Omental fat pad (tissue), 4 donors: ENCODE measurements around the gene TXNDC15. TPM values are rescaled to one million over a fixed set of nuclear protein-coding genes. Genes with fewer than 3 reads are reported as not detected.
"Not testable (repeated sequence)": the region's sequence is repeated elsewhere in the genome, so short reads cannot be mapped to it uniquely, and the experiment has no call there.

Experiments used
- ATAC-seq: fragments of 150-250 bp; one replicate; pipeline ENCODE4 v1.9.1; 2016; ENCODE audit warnings: mild to moderate bottlenecking, moderate library complexity; ENCODE audit not compliant: low FRiP score
- DNase-seq: peaks from one replicate; pipeline ENCODE4 v3.0.0-alpha.2; 2019; ENCODE audit warnings: low spot score
- CTCF ChIP-seq, 3 donors: fragments of 450-650 bp; IDR thresholded peaks; one replicate each; pipeline ENCODE4 v1.5.1; 2016 to 2017; ENCODE audit warnings: antibody characterized with exemption in 3 of 3, mild to moderate bottlenecking in 3 of 3, moderate library complexity in 2 of 3
- total RNA-seq, 4 donors: library from RNA; depleted of rRNA; stranded (reverse); fragments of >200 nt; gene quantifications; one replicate each; pipeline ENCODE4 v1.1.0, GENCODE V29; 2016

The TXNDC15 gene
- total RNA-seq, 4 donors from 2014 or later, result 53.4 to 78.5 (median 70.0) TPM

GRCh38 chr5:134840811-134841210 lies 33.4 kb upstream of the TXNDC15 start:
- ATAC-seq (no peak), DNase-seq (no peak)
- no peak for TF ChIP-seq CTCF (IDR thresholded peaks at IDR 0.05)

GRCh38 chr5:134844252-134844651 lies 29.9 kb upstream of the TXNDC15 start:
- no peak for DNase-seq
- TF ChIP-seq CTCF (IDR thresholded peaks at IDR 0.05), result no peak
- no peak for ATAC-seq

GRCh38 chr5:134845335-134845851 lies 28.8 kb upstream of the TXNDC15 start:
- TF ChIP-seq CTCF (IDR thresholded peaks at IDR 0.05), result no peak
- ATAC-seq (peak; percentile 2), DNase-seq (no peak)

- peak; percentile 98 for ATAC-seq
- no peak for TF ChIP-seq CTCF (IDR thresholded peaks at IDR 0.05)
These were observed 28.1 kb upstream of the TXNDC15 start, which contains the start of gene C5orf24 for GRCh38 chr5:134845852-134846640. C5orf24 (plus strand) TSS chr5:134845968; CDS start chr5:134854901, 8,933 bp downstream.

GRCh38 chr5:134846641-134846960 lies 27.6 kb upstream of the TXNDC15 start:
- TF ChIP-seq CTCF (IDR thresholded peaks at IDR 0.05), result no peak
- no peak for ATAC-seq
- no peak for DNase-seq

More at GRCh38 chr5:134845852-134846640, 28.1 kb upstream of the TXNDC15 start, which contains the start of gene C5orf24:
- DNase-seq, result peak; percentile 68

GRCh38 chr5:134849434-134849933 lies 24.7 kb upstream of the TXNDC15 start:
- not testable (repeated sequence) for ATAC-seq, DNase-seq

- ATAC-seq (no peak), DNase-seq (no peak)
- no peak for TF ChIP-seq CTCF (IDR thresholded peaks at IDR 0.05)
These were observed 22.8 kb upstream of the TXNDC15 start for GRCh38 chr5:134851307-134851923.

GRCh38 chr5:134856465-134856864 lies 17.7 kb upstream of the TXNDC15 start:
- not testable (repeated sequence) for DNase-seq, ATAC-seq
